GM23248 (cell line): ENCODE measurements around the gene NBEA. TPM values are rescaled to one million over a fixed set of nuclear protein-coding genes. Genes with fewer than 3 reads are reported as not detected.

ENCODE experiments used
- DNase-seq: peaks from one replicate; pipeline ENCODE4 v3.0.0-alpha.2; 2015
- H2AFZ ChIP-seq: fragments of 200-600 bp; sonication (generic); 2 replicates; pipeline ENCODE4 v1.6.1; 2016; ENCODE audit warnings: antibody characterized with exemption
- H3F3A ChIP-seq: fragments of 200-600 bp; sonication (generic); 2 replicates; pipeline ENCODE4 v1.6.1; 2016; ENCODE audit warnings: mild to moderate bottlenecking, antibody characterized with exemption, mixed run types; ENCODE audit not compliant: insufficient read depth
- H3K27ac ChIP-seq: fragments of 200-600 bp; sonication (generic); 2 replicates; pipeline ENCODE4 v1.5.1; 2016; ENCODE audit warnings: mild to moderate bottlenecking
- H3K27me3 ChIP-seq: fragments of 200-600 bp; sonication (generic); replicated peaks from 2 replicates; pipeline ENCODE4 v1.6.1; 2016; ENCODE audit warnings: mild to moderate bottlenecking; ENCODE audit not compliant: insufficient read depth
- H3K36me3 ChIP-seq: fragments of 200-600 bp; sonication (generic); 2 replicates; pipeline ENCODE4 v1.6.1; 2016; ENCODE audit warnings: low read depth, mild to moderate bottlenecking
- H3K4me1 ChIP-seq: fragments of 200-600 bp; sonication (generic); 2 replicates; pipeline ENCODE4 v1.6.1; 2016; ENCODE audit warnings: mild to moderate bottlenecking; ENCODE audit not compliant: insufficient read depth
- H3K4me2 ChIP-seq: fragments of 200-600 bp; sonication (generic); one replicate; pipeline ENCODE4 v1.6.1; 2016; ENCODE audit warnings: mild to moderate bottlenecking; ENCODE audit not compliant: unreplicated experiment
- H3K4me3 ChIP-seq: fragments of 200-600 bp; sonication (generic); 2 replicates; pipeline ENCODE4 v1.5.1; 2016; ENCODE audit warnings: mild to moderate bottlenecking
- H3K79me2 ChIP-seq: fragments of 200-600 bp; sonication (generic); 2 replicates; pipeline ENCODE4 v1.6.1; 2016; ENCODE audit warnings: mild to moderate bottlenecking; ENCODE audit not compliant: insufficient read depth
- H3K9ac ChIP-seq: fragments of 200-600 bp; sonication (generic); 2 replicates; pipeline ENCODE4 v1.6.1; 2016; ENCODE audit warnings: mild to moderate bottlenecking
- H3K9me2 ChIP-seq: fragments of 200-600 bp; sonication (generic); 2 replicates; pipeline ENCODE4 v1.6.1; 2016; ENCODE audit warnings: mixed run types, mild to moderate bottlenecking, moderate library complexity; ENCODE audit not compliant: insufficient read depth
- H3K9me3 ChIP-seq: fragments of 200-600 bp; sonication (generic); one replicate; pipeline ENCODE4 v1.6.1; 2017; ENCODE audit warnings: low read depth
- H4K20me1 ChIP-seq: fragments of 200-600 bp; sonication (generic); 2 replicates; pipeline ENCODE4 v1.6.0; 2016; ENCODE audit not compliant: insufficient read depth
- EZH2 ChIP-seq: fragments of 200-600 bp; sonication (generic); IDR thresholded peaks from 2 replicates; pipeline ENCODE4 v1.6.1; 2018; ENCODE audit warnings: antibody characterized with exemption, mild to moderate bottlenecking; ENCODE audit not compliant: insufficient read depth, poor library complexity, severe bottlenecking
- EZH2phosphoT487 ChIP-seq: fragments of 200-600 bp; sonication (generic); IDR thresholded peaks from 2 replicates; pipeline ENCODE4 v1.6.1; 2018; ENCODE audit warnings: antibody characterized with exemption, moderate library complexity, mild to moderate bottlenecking, low read depth; ENCODE audit not compliant: insufficient read depth
- WGBS, 2 experiments: methylation state at CpG; one replicate each; pipeline ENCODE4 v1.1.6; 2015 to 2017; ENCODE audit warnings: low lambda C conversion rate in 2 of 2, low coverage in 1 of 2; ENCODE audit errors: missing lambda C conversion rate in 2 of 2; 5-methylcytosine and 5-hydroxymethylcytosine counted together
- in situ Hi-C: fragments of 300-500 bp; cut with MboI; formaldehyde crosslinking; loops from 2 replicates; pipeline ENCODE4 v1.15.0; 2020
- polyA plus RNA-seq: library from polyadenylated mRNA; unstranded; fragments of >200 nt; fragmentation: Nextera tagmentation; extraction: Ambion mirVana; gene quantifications from 2 replicates; pipeline ENCODE4 v1.2.1, GENCODE V29; 2016
- total RNA-seq: library from RNA; depleted of rRNA; stranded (reverse); fragments of >200 nt; shearing (Covaris generic); gene quantifications from 2 replicates; pipeline ENCODE4 v1.2.3, GENCODE V29; 2014

NBEA gene
- total and polyA plus RNA-seq, 2 experiments from 2014 or later = 1.9 to 3.7 TPM

DNA sequence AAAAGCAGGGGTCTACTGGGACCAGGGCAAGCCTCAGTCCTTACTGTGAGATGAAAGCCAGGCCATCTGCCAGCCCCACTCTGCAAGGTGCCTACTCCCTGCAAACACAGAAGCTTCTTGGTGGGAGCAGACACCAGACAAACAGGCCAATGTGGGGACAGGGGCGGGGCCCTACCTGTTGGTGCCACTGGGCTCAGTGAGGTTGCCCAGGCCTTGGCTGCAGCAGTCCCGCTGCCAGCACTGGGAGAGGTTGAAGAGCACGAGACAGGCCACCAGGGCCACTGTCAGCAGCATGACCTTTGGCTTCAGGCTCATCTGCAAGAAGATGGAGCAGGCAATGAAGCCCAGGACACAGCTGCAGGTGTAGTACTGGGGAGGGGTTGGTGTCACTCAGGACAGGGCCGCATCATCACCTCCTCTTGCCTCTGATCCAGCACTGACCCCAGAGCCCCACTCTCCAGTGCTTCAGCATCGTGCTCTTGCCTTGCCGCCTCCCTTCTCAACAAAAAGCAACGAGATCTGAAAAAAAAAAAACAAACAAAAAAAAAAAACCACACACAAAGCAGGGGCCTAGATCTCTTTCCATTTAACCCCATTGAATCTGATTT, 72.6 kb downstream of the NBEA start:
- no peak for DNase-seq
- Histone ChIP-seq H3F3A (no peaks in the 10 kb centered on the region), H3K9me3 (no peaks in the 10 kb centered on the region), H3K27ac (no peak overlapping the region), H3K4me2 (no peak overlapping the region), H3K9ac (no peak overlapping the region), H4K20me1 (no peaks in the 10 kb centered on the region), H3K4me3 (no peak overlapping the region), H3K27me3 (no peaks in the 10 kb centered on the region), H3K36me3 (no peaks in the 10 kb centered on the region), H3K4me1 (no peaks in the 10 kb centered on the region), H3K9me2 (no peaks in the 10 kb centered on the region), H3K79me2 (no peaks in the 10 kb centered on the region), H2AFZ (no peak overlapping the region)
- 83 to 86% methylated on average over 7 of the region's 7 CpGs for WGBS, 2 experiments
- no peak for TF ChIP-seq EZH2
- in situ Hi-C loops = no loop called here

DNA sequence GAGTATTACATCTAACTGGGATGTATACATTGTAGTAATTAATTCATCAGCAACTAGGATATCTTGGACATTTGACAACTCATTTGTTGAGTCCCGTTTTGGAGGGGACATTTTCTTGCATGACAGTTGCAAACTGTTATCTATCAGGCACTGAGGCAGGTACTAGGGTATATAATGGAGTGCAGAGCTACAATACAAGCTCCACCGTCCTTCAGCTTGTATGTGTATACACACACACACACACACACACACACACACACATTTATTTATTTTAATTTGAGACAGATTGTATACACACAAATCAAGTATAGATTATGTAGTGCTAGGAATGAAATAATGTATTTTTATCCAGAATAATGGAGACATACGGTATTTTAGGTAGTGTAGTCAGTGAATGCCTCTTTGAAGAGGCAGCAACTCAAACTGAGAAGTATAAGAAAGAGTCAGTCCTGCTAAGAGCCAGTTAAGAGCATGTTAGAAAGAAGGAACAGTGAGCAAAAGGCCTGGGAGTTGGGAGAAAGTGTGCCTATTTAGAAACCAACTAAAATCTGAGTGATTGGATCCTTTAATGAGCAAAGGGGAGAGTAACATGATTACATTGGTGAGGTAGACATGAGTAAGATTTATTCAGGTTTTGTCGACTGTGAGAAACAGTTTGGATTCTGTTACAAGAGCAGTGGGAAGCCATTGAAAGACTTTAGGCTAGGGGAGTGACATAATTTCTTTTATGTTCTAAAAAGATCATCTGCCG, 74.5 kb downstream of the NBEA start:
- Histone ChIP-seq H3K9me2 (no peaks in the 10 kb centered on the region), H3K36me3 (no peaks in the 10 kb centered on the region), H3K9me3 (no peaks in the 10 kb centered on the region), H4K20me1 (no peaks in the 10 kb centered on the region), H3F3A (no peaks in the 10 kb centered on the region), H3K79me2 (no peaks in the 10 kb centered on the region), H3K4me2 (no peak overlapping the region), H3K27me3 (no peaks in the 10 kb centered on the region), H3K9ac (no peak overlapping the region), H3K4me1 (no peaks in the 10 kb centered on the region), H3K4me3 (no peak overlapping the region), H2AFZ (no peak overlapping the region), H3K27ac (no peak overlapping the region)
- in situ Hi-C loops = no loop called here
- no peak for DNase-seq
- TF ChIP-seq EZH2 (no peak), EZH2phosphoT487 (no peak)
- 69 to 70% methylated on average over 5 of the region's 5 CpGs for WGBS, 2 experiments

DNA sequence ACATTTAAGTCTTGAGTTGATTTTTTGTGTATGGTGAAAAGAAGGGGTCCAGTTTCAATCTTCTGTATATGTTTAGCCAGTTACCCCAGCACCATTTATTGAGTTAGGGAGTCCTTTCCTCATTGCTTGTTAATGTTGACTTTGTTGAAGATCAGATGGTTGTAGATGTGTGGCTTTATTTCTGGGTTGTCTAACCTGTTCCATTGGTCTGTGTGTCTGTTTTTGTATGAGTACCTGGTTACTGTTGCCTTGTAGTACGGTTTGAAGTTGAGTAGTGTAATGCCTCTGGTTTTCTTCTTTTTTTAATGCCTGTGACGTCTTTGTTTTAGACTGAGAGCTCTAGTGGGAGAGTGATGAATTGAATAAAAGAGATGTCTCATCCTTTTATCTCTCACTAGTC, 83.2 kb downstream of the NBEA start:
- no peak overlapping the region for H3K27ac ChIP-seq
- no peaks in the 10 kb centered on the region for H3K9me3 ChIP-seq
- H3K9ac ChIP-seq = no peak overlapping the region
- in situ Hi-C loops = no loop called here
- H3F3A ChIP-seq = no peaks in the 10 kb centered on the region
- DNase-seq = no peak
- H3K36me3 ChIP-seq = no peaks in the 10 kb centered on the region
- TF ChIP-seq EZH2phosphoT487 = no peak
- TF ChIP-seq EZH2 = no peak
- no peaks in the 10 kb centered on the region for H3K27me3 ChIP-seq
- H3K4me2 ChIP-seq = no peak overlapping the region
- H3K9me2 ChIP-seq = no peaks in the 10 kb centered on the region
- no peak overlapping the region for H3K4me3 ChIP-seq
- no peak overlapping the region for H2AFZ ChIP-seq
- no peaks in the 10 kb centered on the region for H3K79me2 ChIP-seq
- H4K20me1 ChIP-seq = no peaks in the 10 kb centered on the region
- WGBS, 2 experiments = 35 to 46% methylated on average over 2 of the region's 2 CpGs
- no peaks in the 10 kb centered on the region for H3K4me1 ChIP-seq

DNA sequence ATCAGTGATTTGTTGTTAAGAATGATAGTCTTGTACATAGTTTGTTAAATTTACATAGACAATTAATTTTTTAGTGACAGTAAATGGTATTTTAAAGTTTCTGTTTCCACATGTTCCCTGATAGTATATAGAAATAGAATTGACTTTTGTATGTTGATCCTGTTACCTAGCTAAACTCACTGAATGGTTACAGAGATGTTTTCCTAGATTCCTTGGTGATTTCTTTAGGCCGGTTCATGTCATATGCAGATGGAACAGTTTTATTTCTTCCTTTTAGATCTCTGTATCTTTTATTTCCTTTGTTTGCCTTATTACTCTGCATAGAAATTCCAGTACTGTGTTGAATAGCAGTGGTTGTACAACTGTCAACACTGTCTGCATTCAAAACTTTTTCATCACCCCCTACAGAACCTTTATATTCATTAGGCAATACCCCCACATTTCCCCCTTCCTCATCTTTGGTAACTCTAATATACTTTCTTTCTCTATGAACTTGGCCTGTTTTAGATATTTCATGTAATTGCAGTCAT, 86.3 kb downstream of the NBEA start:
- Histone ChIP-seq H3F3A (no peaks in the 10 kb centered on the region), H3K36me3 (no peaks in the 10 kb centered on the region), H3K9ac (no peak overlapping the region), H2AFZ (no peak overlapping the region), H3K4me2 (no peak overlapping the region), H3K4me3 (no peak overlapping the region), H3K9me2 (no peaks in the 10 kb centered on the region), H4K20me1 (no peaks in the 10 kb centered on the region), H3K4me1 (no peaks in the 10 kb centered on the region), H3K27ac (no peak overlapping the region), H3K79me2 (no peaks in the 10 kb centered on the region), H3K9me3 (no peaks in the 10 kb centered on the region), H3K27me3 (no peaks in the 10 kb centered on the region)
- in situ Hi-C loops = no loop called here
- no peak for DNase-seq
- TF ChIP-seq EZH2phosphoT487 (no peak), EZH2 (no peak)
- WGBS, 2 experiments = 82 to 94% methylated on average over 1 of the region's 1 CpG
